ENCODE data around the gene MEGF11.

The MEGF11 gene

GRCh38 chr15:65939901-65940617 lies 313.5 kb downstream of the MEGF11 start:
- DNase-seq (ENCODE audit: low read depth), result no peak

GRCh38 chr15:65938604-65939003 lies 314.9 kb downstream of the MEGF11 start:
- DNase-seq (ENCODE audit: low read depth), result no peak

GRCh38 chr15:65937476-65937875 lies 316.1 kb downstream of the MEGF11 start:
- no peak for DNase-seq (ENCODE audit: low read depth)

DNA sequence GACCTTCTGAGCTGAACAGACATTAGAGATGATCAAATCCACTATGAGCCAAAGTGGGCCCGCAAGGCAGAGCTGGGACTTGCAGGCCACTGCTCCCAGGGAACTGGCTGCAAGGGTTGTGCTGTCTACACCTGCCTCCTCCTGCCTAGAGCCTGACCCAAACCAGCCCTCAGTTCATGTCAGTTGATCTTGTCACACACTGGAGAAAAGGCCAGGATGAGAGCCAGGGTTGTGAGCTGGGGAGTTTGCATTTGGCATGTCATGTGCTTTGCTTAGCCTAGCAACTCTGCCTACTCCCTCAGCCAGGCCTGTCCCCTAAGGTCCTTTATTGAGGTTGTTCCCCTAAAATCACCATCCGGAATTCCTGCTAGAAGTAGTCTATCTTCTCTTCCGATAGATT lies 316.5 kb downstream of the MEGF11 start:
- no peak for DNase-seq (ENCODE audit: low read depth)

GRCh38 chr15:65936282-65936681 lies 317.3 kb downstream of the MEGF11 start:
- no peak for DNase-seq (ENCODE audit: low read depth)

DNA sequence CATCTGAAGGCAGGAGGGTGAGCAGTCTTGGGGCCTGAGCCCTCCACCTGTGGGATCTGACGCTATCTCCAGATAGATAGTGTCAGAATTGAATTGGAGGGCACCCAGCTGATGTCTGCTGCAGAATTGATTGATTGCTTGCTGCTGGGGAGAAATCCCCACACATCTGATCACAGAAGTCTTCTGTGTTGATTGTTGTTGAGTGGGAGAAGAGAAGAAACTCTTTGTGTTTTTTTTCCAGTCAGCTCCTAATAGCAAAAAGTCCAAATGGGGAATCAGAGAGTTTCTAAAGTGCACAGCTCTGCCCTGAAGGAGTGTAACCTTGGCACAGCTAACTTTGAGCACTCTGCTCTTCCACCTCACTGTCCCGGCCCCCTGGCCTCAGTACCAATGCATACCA lies 318.2 kb downstream of the MEGF11 start:
- DNase-seq (ENCODE audit: low read depth), result no peak

DNA sequence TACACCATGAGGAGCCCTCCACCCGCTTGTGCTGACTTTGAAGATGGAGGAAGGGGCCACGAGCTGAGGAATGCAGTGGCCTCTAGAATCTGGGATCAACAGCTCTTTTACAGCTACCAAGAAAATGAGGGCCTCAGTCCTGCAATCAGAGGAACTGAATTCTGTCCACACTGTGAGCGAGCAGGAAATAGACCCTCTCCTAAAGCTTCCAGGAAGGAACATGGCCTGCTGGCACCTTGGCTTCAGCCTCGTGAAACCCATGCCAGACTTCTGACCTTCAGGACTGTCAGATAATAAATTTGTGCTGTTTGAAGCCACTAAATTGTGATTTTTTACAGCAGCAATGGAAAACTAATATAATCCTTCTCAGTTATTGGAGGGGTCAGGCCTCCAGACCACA lies 322.3 kb downstream of the MEGF11 start:
- no peak for DNase-seq (ENCODE audit: low read depth)

- no peak for DNase-seq (ENCODE audit: low read depth)
These were observed 323.4 kb downstream of the MEGF11 start for GRCh38 chr15:65930134-65930533.

- no peak for DNase-seq (ENCODE audit: low read depth)
These were observed 324.0 kb downstream of the MEGF11 start for GRCh38 chr15:65929573-65929972.

DNA sequence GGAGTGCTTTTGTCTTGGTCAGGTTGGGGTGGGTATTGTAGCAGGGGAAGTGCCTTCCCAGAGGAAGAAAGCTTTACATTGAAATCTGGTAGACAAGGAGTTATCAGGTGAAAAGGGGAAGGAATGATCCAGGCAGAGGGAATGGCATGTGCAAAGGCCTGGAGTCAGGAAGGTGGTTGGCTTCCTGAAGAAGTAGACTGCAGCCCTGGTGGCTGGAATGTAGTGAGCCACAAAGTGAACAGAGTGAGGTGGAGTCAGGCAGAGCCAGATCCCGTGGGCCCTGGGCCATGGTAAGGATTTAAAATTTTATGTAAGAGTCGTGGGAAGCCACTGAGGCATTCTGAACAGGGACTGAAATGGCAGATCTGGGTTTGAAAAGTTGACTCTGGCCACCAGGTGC lies 326.0 kb downstream of the MEGF11 start:
- DNase-seq (ENCODE audit: low read depth), result no peak

DNA sequence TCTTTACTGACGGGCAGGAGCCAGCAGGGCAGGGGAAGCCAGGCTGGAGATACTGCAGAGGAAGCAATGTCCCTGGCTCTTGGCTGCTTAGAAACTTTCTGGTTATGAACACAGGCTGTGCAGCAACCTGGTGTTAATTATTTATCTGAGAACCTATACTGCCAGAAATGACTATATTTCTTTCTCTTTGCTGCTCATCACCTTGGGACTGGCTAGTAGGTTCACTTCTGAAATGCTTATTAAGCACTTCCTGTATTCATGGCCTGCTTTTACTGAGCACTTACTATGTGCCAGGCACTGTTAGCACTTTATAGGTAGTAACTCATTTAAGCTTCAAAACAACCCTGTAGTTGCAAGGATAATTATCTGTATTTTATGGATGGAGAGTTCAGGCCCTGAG lies 326.7 kb downstream of the MEGF11 start:
- no peak for DNase-seq (ENCODE audit: low read depth)

GRCh38 chr15:65926459-65926858 lies 327.1 kb downstream of the MEGF11 start:
- DNase-seq (ENCODE audit: low read depth), result no peak

DNA sequence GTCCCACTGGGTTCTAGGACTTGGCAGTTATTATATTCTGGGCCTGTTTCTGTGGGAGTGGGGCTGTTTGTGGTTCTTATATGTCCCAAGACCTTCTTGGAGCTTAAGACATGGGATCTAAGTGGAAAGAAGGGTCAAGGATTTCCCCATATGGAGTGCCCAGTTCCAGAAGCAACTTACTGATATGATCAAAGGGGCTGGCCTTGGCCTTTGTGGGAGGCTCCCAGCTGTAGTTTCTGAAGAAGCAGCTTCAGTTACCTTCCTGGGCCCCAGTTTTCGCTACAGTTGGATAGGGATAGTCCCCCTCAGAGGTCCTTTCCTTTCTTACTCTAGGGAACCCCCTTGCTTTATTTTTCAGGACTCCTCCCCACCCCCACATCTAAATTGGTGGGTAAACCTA lies 328.2 kb downstream of the MEGF11 start:
- no peak for DNase-seq (ENCODE audit: low read depth)

- DNase-seq (ENCODE audit: low read depth), result no peak
These were observed 329.5 kb downstream of the MEGF11 start for GRCh38 chr15:65924004-65924403.

DNA sequence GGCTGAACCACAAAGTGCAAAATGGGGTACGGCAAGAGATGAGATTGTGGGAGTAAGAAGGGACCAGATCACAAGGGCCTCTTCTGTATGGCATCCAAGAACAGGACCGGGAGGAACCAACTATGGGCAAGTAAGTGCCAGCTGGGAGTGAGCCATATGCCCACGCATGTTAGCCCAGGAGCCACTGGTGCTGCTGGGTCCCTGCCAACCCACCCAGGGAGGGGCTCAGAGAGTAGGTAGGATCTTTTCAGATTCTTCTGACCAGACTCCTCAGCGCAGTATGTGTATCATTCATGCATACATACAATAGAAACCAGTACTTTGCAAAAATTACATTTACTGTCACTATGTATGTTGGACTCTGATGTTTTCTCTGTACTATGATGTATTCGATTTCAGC lies 330.3 kb downstream of the MEGF11 start:
- no peak for DNase-seq (ENCODE audit: low read depth)

- DNase-seq (ENCODE audit: low read depth), result no peak
These were observed 330.9 kb downstream of the MEGF11 start for GRCh38 chr15:65922621-65923020.

DNA sequence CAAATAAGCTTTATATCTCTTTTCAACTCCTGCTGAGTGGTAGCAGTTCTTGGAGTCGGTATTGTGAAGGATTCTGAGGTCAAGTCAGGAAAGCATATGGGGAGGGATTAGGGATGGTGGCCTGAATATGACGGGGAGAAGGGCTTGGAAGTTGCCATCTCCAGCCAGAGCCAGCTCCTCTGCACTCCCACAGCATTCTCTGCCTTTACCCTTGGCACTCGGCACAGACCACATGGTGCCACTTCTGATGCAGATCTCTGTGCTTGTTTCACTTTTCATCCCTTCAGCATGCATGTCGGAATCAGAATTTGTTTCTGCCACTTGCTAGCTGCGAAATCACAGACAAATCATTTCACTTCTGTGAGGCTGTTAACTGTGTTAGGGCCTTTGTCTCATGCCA lies 331.8 kb downstream of the MEGF11 start:
- no peak for DNase-seq (ENCODE audit: low read depth)

GRCh38 chr15:65920825-65921309 lies 332.7 kb downstream of the MEGF11 start:
- no peak for DNase-seq (ENCODE audit: low read depth)

- no peak for DNase-seq (ENCODE audit: low read depth)
These were observed 333.4 kb downstream of the MEGF11 start for GRCh38 chr15:65920121-65920520.

- no peak for DNase-seq (ENCODE audit: low read depth)
These were observed 334.2 kb downstream of the MEGF11 start for GRCh38 chr15:65919353-65919752.

DNA sequence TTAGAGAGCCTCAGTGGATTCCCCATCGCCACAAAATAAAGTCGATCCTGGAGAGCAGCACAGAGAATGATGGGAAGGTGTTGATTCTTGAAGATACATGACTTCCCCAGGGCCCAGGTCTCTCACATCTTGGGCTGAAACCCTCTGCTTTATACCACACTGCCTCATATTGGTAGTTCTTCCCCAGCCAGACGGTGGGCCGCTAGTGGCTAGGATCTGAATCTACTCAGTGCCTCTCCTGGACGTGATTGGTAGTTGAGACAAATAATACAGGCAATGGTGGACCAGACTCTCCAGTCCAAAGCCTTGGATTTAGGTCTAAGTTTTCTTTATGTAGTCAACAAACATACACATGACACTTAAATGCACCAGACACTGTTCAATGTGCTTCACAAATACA lies 334.6 kb downstream of the MEGF11 start:
- DNase-seq (ENCODE audit: low read depth), result no peak

GRCh38 chr15:65918357-65918920 lies 335.1 kb downstream of the MEGF11 start:
- no peak for DNase-seq (ENCODE audit: low read depth)

GRCh38 chr15:65917936-65918335 lies 335.6 kb downstream of the MEGF11 start:
- no peak for DNase-seq (ENCODE audit: low read depth)

GRCh38 chr15:65917407-65917756 lies 336.2 kb downstream of the MEGF11 start:
- no peak for DNase-seq (ENCODE audit: low read depth)
